ENCODE measurements around the gene FKBP5. TPM values are rescaled to one million over a fixed set of nuclear protein-coding genes. Genes with fewer than 3 reads are reported as not detected.
A peak's percentile ranks its signal among the peaks of the same experiment; 100 is the strongest.

FKBP5 gene
- total RNA-seq, 1 donor from 2014 or later, result 4.6 TPM

DNA sequence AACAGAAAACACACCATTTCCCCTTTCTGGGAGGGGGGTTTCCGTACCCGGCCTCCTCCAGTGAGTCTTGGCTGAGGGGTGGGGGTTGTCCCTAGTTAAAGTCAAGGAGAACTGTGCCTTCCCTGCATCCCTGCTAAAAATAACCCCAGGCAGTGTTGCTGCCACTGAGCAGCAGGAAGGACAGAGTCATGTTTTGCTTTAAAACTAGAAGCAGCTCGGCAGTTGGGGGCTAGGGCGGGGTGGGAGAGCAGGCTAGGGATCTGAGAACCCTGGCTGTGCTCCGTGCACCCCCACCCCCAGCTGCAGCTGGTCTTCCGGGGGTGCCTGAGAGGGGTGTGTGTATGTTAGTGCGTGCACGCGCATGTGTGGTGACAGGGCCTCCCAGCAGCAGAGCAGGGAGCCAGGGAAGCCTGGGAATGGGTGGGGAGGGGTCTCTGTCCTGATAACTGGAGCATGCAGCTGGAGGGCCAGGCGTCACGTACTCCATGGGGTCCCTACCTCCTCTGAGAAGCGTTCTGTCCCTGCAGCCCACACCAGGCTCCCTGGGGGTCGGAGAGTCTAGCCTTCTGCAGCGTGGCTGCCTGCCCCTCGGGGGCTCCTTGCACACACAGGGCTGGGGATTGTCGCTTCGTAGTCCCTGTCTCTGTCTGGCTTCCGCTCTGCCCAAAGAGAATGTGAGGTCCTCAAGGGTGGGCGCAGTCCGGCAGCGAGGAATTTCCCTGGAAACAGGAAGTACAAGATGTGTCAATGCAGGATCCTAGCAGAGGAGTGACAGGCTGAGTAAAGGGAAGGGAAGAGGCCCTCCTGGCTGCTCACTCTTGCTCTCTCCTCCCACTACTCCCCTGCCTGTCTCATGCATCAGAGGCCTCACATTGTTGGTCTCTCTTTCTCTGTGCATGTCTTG is 31.4 kb upstream of the FKBP5 start:
- peaks cover 17% of the 10 kb centered on the region for H3K4me1 ChIP-seq (ENCODE audit: insufficient read depth, low read length)
- Mint-ChIP-seq H3K27ac (ENCODE audit: unreplicated experiment) (peak overlapping the region; percentile 28), H3K36me3 (ENCODE audit: low read depth, unreplicated experiment) (no peaks in the 10 kb centered on the region), H3K27me3 (ENCODE audit: low read depth, unreplicated experiment) (peaks cover 42% of the 10 kb centered on the region), H3K4me1 (ENCODE audit: low read depth, unreplicated experiment) (peaks cover 24% of the 10 kb centered on the region), H3K9me3 (ENCODE audit: unreplicated experiment) (no peaks in the 10 kb centered on the region), H3K4me3 (ENCODE audit: unreplicated experiment) (peak overlapping the region; percentile 70)
- H3K9ac ChIP-seq (ENCODE audit: low read length), result no peak overlapping the region
- H3K4me2 ChIP-seq (ENCODE audit: low read length), result peak overlapping the region; percentile 79
- FAIRE-seq, result no peak
- H4K20me1 ChIP-seq (ENCODE audit: insufficient read depth, low read length), result no peaks in the 10 kb centered on the region
- no peaks in the 10 kb centered on the region for H3K79me2 ChIP-seq (ENCODE audit: insufficient read depth, low read length)
- H3K27me3 ChIP-seq (ENCODE audit: insufficient read depth, low read length), result peaks cover 3% of the 10 kb centered on the region
- H3K36me3 ChIP-seq (ENCODE audit: insufficient read depth, low read length), result no peaks in the 10 kb centered on the region
- no peak overlapping the region for H3K27ac ChIP-seq (ENCODE audit: low read depth, low read length)
- no peak for DNase-seq (ENCODE audit: low read depth)
- no peaks in the 10 kb centered on the region for H3K9me3 ChIP-seq (ENCODE audit: insufficient read depth, low read depth, low read length)
- H2AFZ ChIP-seq (ENCODE audit: low read depth, low read length), result peak overlapping the region; percentile 90
- no peak overlapping the region for H3K4me3 ChIP-seq (ENCODE audit: insufficient read depth, low read depth, low read length)
- TF ChIP-seq CTCF (IDR thresholded peaks at IDR 0.05; ENCODE audit: insufficient read depth, low read depth, low read length) (no peak), EZH2 (IDR thresholded peaks at IDR 0.05; ENCODE audit: insufficient read depth, low read length) (no peak)

DNA sequence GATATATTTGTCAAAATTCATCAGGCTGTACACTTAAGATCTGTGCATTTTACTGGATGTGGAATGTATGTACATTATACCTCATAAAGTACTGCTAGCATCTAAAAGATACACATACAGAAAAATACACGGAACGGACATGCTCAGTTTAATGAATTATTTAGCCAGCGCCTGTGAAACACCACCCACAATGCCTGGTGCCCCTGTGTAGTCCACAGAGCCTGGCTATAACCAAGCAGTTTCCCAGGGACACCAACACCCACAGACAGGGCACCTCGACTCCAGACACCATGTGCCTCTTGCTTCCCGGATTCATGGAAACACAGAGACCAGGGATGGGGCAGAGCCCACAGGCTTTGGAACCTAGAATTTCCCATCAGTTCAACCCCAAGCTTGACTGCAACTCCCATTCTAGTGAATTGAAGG is 30.7 kb upstream of the FKBP5 start:
- Mint-ChIP-seq H3K36me3 (ENCODE audit: low read depth, unreplicated experiment) (no peaks in the 10 kb centered on the region), H3K9me3 (ENCODE audit: unreplicated experiment) (no peaks in the 10 kb centered on the region), H3K4me3 (ENCODE audit: unreplicated experiment) (no peak overlapping the region), H3K27me3 (ENCODE audit: low read depth, unreplicated experiment) (peaks cover 38% of the 10 kb centered on the region), H3K27ac (ENCODE audit: unreplicated experiment) (peak overlapping the region; percentile 28), H3K4me1 (ENCODE audit: low read depth, unreplicated experiment) (peaks cover 24% of the 10 kb centered on the region)
- TF ChIP-seq EZH2 (IDR thresholded peaks at IDR 0.05; ENCODE audit: insufficient read depth, low read length) (no peak), CTCF (IDR thresholded peaks at IDR 0.05; ENCODE audit: insufficient read depth, low read depth, low read length) (no peak)
- no peaks in the 10 kb centered on the region for H3K9me3 ChIP-seq (ENCODE audit: insufficient read depth, low read depth, low read length)
- DNase-seq (ENCODE audit: low read depth) (no peak), FAIRE-seq (no peak)
- no peak overlapping the region for H3K4me3 ChIP-seq (ENCODE audit: insufficient read depth, low read depth, low read length)
- no peaks in the 10 kb centered on the region for H3K36me3 ChIP-seq (ENCODE audit: insufficient read depth, low read length)
- peaks cover 17% of the 10 kb centered on the region for H3K4me1 ChIP-seq (ENCODE audit: insufficient read depth, low read length)
- peaks cover 3% of the 10 kb centered on the region for H3K27me3 ChIP-seq (ENCODE audit: insufficient read depth, low read length)
- no peaks in the 10 kb centered on the region for H3K79me2 ChIP-seq (ENCODE audit: insufficient read depth, low read length)
- H4K20me1 ChIP-seq (ENCODE audit: insufficient read depth, low read length), result no peaks in the 10 kb centered on the region
- H3K9ac ChIP-seq (ENCODE audit: low read length), result no peak overlapping the region
- H3K27ac ChIP-seq (ENCODE audit: low read depth, low read length), result no peak overlapping the region
- peak overlapping the region; percentile 79 for H3K4me2 ChIP-seq (ENCODE audit: low read length)
- peak overlapping the region; percentile 90 for H2AFZ ChIP-seq (ENCODE audit: low read depth, low read length)

GRCh38 chr6:35718911-35719381 is 30.2 kb upstream of the FKBP5 start:
- H3K9me3 ChIP-seq (ENCODE audit: insufficient read depth, low read depth, low read length), result no peaks in the 10 kb centered on the region
- H3K79me2 ChIP-seq (ENCODE audit: insufficient read depth, low read length), result no peaks in the 10 kb centered on the region
- peaks cover 24% of the 10 kb centered on the region for H3K4me1 Mint-ChIP-seq (ENCODE audit: low read depth, unreplicated experiment)
- H4K20me1 ChIP-seq (ENCODE audit: insufficient read depth, low read length), result no peaks in the 10 kb centered on the region
- DNase-seq (ENCODE audit: low read depth) (no peak), FAIRE-seq (no peak)
- H3K4me3 ChIP-seq (ENCODE audit: insufficient read depth, low read depth, low read length), result no peak overlapping the region
- peaks cover 33% of the 10 kb centered on the region for H3K27me3 Mint-ChIP-seq (ENCODE audit: low read depth, unreplicated experiment)
- H3K9ac ChIP-seq (ENCODE audit: low read length), result no peak overlapping the region
- TF ChIP-seq CTCF (IDR thresholded peaks at IDR 0.05; ENCODE audit: insufficient read depth, low read depth, low read length), result no peak
- no peak for TF ChIP-seq EZH2 (IDR thresholded peaks at IDR 0.05; ENCODE audit: insufficient read depth, low read length)
- peaks cover 17% of the 10 kb centered on the region for H3K4me1 ChIP-seq (ENCODE audit: insufficient read depth, low read length)
- no peak overlapping the region for H3K27ac ChIP-seq (ENCODE audit: low read depth, low read length)
- H3K4me3 Mint-ChIP-seq (ENCODE audit: unreplicated experiment), result no peak overlapping the region
- no peaks in the 10 kb centered on the region for H3K9me3 Mint-ChIP-seq (ENCODE audit: unreplicated experiment)
- H3K4me2 ChIP-seq (ENCODE audit: low read length), result no peak overlapping the region
- H2AFZ ChIP-seq (ENCODE audit: low read depth, low read length), result peak overlapping the region; percentile 11
- H3K27me3 ChIP-seq (ENCODE audit: insufficient read depth, low read length), result peaks cover 3% of the 10 kb centered on the region
- no peaks in the 10 kb centered on the region for H3K36me3 ChIP-seq (ENCODE audit: insufficient read depth, low read length)
- no peaks in the 10 kb centered on the region for H3K36me3 Mint-ChIP-seq (ENCODE audit: low read depth, unreplicated experiment)
- H3K27ac Mint-ChIP-seq (ENCODE audit: unreplicated experiment), result no peak overlapping the region

All from astrocyte (in vitro differentiated cells and primary cell).